Fibroblast of lung (primary cell): ENCODE measurements around the gene RDH5. TPM values are rescaled to one million over a fixed set of nuclear protein-coding genes. Genes with fewer than 3 reads are reported as not detected.

Source experiments
- DNase-seq, 2 donors: peaks; one replicate each; pipeline versions ENCODE4 v3.0.0 to v3.0.0-alpha.2; 2010; ENCODE audit warnings: low read depth in 2 of 2
- H2AFZ ChIP-seq: 2 replicates; pipeline ENCODE4 v1.5.1; 2012; ENCODE audit warnings: low read length, control low read depth, inconsistent platforms
- H3K27ac ChIP-seq: 2 replicates; pipeline ENCODE4 v1.5.1; 2011; ENCODE audit warnings: low read length, control low read depth; ENCODE audit not compliant: insufficient read depth
- H3K27me3 ChIP-seq: 2 replicates; pipeline ENCODE4 v1.5.1; 2011; ENCODE audit warnings: mild to moderate bottlenecking, low read length; ENCODE audit not compliant: control insufficient read depth, insufficient read depth
- H3K36me3 ChIP-seq: 2 replicates; pipeline ENCODE4 v1.5.1; 2011; ENCODE audit warnings: low read length; ENCODE audit not compliant: control insufficient read depth, insufficient read depth
- H3K4me1 ChIP-seq: 2 replicates; pipeline ENCODE4 v1.5.1; 2011; ENCODE audit warnings: low read length; ENCODE audit not compliant: control insufficient read depth, insufficient read depth; ENCODE audit errors: extremely low read depth
- H3K4me2 ChIP-seq: 2 replicates; pipeline ENCODE4 v1.5.1; 2011; ENCODE audit warnings: low read length, control low read depth; ENCODE audit not compliant: insufficient read depth; ENCODE audit errors: extremely low read depth
- H3K4me3 ChIP-seq, 4 experiments: fragments of 200-600 bp in 1 of 4; sonication (generic) in 1 of 4; replicated peaks in 1 of 4; 2 replicates each; pipeline ENCODE4 v1.5.1; 2011 to 2016; ENCODE audit warnings: low read length in 4 of 4, low read depth in 3 of 4, mild to moderate bottlenecking in 3 of 4, control low read depth in 2 of 4, inconsistent platforms in 1 of 4, mixed read lengths in 1 of 4; ENCODE audit not compliant: insufficient read depth in 1 of 4; ENCODE audit errors: control extremely low read depth in 1 of 4
- H3K79me2 ChIP-seq: 2 replicates; pipeline ENCODE4 v1.5.1; 2012; ENCODE audit warnings: mild to moderate bottlenecking, low read length, inconsistent platforms; ENCODE audit not compliant: control insufficient read depth, insufficient read depth
- H3K9ac ChIP-seq: 2 replicates; pipeline ENCODE4 v1.5.1; 2011; ENCODE audit warnings: mild to moderate bottlenecking, low read length, control low read depth; ENCODE audit not compliant: insufficient read depth
- H3K9me3 ChIP-seq: 2 replicates; pipeline ENCODE4 v1.5.1; 2012; ENCODE audit warnings: low read depth, low read length; ENCODE audit not compliant: control insufficient read depth, insufficient read depth
- H4K20me1 ChIP-seq: 2 replicates; pipeline ENCODE4 v1.5.1; 2011; ENCODE audit warnings: low read length; ENCODE audit not compliant: control insufficient read depth, insufficient read depth; ENCODE audit errors: extremely low read depth
- CTCF ChIP-seq, 2 donors: IDR thresholded peaks in 1 of 2; conservative IDR thresholded peaks in 1 of 2; 1 replicate in 1 of 2; 2 replicates in 1 of 2; pipeline ENCODE4 v1.5.1; 2011 to 2012; ENCODE audit warnings: low read length in 2 of 2, control low read depth in 1 of 2, inconsistent platforms in 1 of 2, low read depth in 1 of 2, mild to moderate bottlenecking in 1 of 2
- EZH2 ChIP-seq: IDR thresholded peaks from 2 replicates; pipeline ENCODE4 v1.5.1; 2012; ENCODE audit warnings: low read length, control low read depth, mild to moderate bottlenecking; ENCODE audit errors: missing control alignments
- polyA plus RNA-seq, 2 donors: library from polyadenylated mRNA; depleted of rRNA in 1 of 2; stranded (reverse) in 1 of 2; unstranded in 1 of 2; fragments of >200 nt; gene quantifications; 2 replicates each; pipeline ENCODE4 v1.2.1, GENCODE V29; 2011 to 2012; ENCODE audit warnings: missing spikeins in 1 of 2
- total RNA-seq: library from RNA; depleted of rRNA; stranded (reverse); fragments of >200 nt; gene quantifications from 2 replicates; pipeline ENCODE4 v1.2.1, GENCODE V29; 2014

The RDH5 gene
- total and polyA plus RNA-seq, 2 donors (not counting 1 experiment from before 2014, with no cell fraction given) = 16.7 to 49.2 TPM

DNA sequence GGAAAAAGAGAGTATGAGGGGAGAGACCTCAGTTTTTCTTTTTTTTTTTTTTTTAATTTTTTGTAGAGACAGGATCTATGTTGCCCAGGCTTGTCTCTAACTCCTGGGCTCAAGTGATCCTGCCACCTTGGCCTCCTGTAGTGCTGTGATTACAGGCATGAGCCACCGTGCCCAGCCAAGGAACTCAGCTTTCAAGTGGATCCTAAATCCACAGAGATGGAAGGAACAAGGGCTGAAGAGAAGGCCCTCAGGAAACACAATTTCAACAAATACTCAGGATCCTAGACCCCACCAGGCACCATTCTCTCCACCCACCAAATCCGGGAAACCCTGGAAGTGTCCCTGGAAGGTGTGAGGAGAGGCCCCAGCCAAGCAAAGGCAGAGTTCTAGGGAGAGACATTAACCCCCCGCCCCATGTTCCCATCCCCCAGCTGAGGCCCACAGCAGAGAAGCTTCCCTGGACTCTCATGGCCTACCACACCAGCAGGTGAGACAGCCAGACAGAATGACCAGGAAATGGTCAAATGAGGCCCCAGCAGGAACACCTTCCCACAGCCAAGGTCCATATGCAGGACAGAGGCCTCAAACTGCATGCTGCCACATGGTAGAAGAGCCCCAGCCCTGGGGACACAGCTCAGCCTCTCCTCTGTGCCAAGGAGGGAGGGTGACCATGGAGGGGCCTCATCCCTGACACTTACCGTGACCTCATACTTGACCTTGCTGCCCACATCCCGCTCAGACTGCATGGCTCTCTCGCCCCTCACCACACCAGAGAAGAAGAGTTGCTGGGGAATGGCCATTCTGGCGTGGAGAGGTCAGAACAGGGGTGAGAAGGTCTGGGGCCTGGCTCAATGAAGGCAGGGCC lies 26.6 kb upstream of the RDH5 start:
- no peaks in the 10 kb centered on the region for H3K27me3 ChIP-seq
- H2AFZ ChIP-seq = no peak overlapping the region
- H3K4me1 ChIP-seq = no peaks in the 10 kb centered on the region
- no peak overlapping the region for H3K27ac ChIP-seq
- no peak overlapping the region for H3K4me2 ChIP-seq
- no peak for DNase-seq
- H3K9me3 ChIP-seq = no peaks in the 10 kb centered on the region
- no peak overlapping the region for H3K9ac ChIP-seq
- TF ChIP-seq EZH2 (no peak), CTCF (conservative IDR thresholded peaks at IDR 0.05 in 1 of 2, IDR thresholded peaks at IDR 0.05 in 1 of 2; ENCODE audit: low read depth in 1 of 2, low read length in 2 of 2) (no peak)
- H3K4me3 ChIP-seq = no peak overlapping the region
- peaks cover 15% of the 10 kb centered on the region for H3K36me3 ChIP-seq
- no peaks in the 10 kb centered on the region for H4K20me1 ChIP-seq
- H3K79me2 ChIP-seq = no peaks in the 10 kb centered on the region

GRCh38 chr12:55694188-55694515 lies 26.0 kb upstream of the RDH5 start:
- no peak for DNase-seq
- H3K36me3 ChIP-seq = peaks cover 15% of the 10 kb centered on the region
- H3K27ac ChIP-seq = no peak overlapping the region
- H3K9me3 ChIP-seq = no peaks in the 10 kb centered on the region
- H4K20me1 ChIP-seq = no peaks in the 10 kb centered on the region
- H3K4me1 ChIP-seq = no peaks in the 10 kb centered on the region
- TF ChIP-seq EZH2 = no peak
- no peak for TF ChIP-seq CTCF (conservative IDR thresholded peaks at IDR 0.05 in 1 of 2, IDR thresholded peaks at IDR 0.05 in 1 of 2; ENCODE audit: low read depth in 1 of 2, low read length in 2 of 2)
- H2AFZ ChIP-seq = no peak overlapping the region
- H3K27me3 ChIP-seq = no peaks in the 10 kb centered on the region
- H3K9ac ChIP-seq = no peak overlapping the region
- no peak overlapping the region for H3K4me2 ChIP-seq
- no peak overlapping the region for H3K4me3 ChIP-seq
- H3K79me2 ChIP-seq = no peaks in the 10 kb centered on the region

GRCh38 chr12:55694651-55695050 lies 25.5 kb upstream of the RDH5 start:
- Histone ChIP-seq H3K36me3 (peaks cover 15% of the 10 kb centered on the region), H3K4me3 (no peak overlapping the region), H3K79me2 (no peaks in the 10 kb centered on the region), H3K27ac (no peak overlapping the region), H4K20me1 (no peaks in the 10 kb centered on the region), H2AFZ (no peak overlapping the region), H3K4me2 (no peak overlapping the region), H3K9me3 (no peaks in the 10 kb centered on the region), H3K4me1 (no peaks in the 10 kb centered on the region), H3K27me3 (no peaks in the 10 kb centered on the region), H3K9ac (no peak overlapping the region)
- no peak for DNase-seq
- TF ChIP-seq EZH2 (no peak), CTCF (conservative IDR thresholded peaks at IDR 0.05 in 1 of 2, IDR thresholded peaks at IDR 0.05 in 1 of 2; ENCODE audit: low read depth in 1 of 2, low read length in 2 of 2) (no peak)
